Caco-2 (cell line): ENCODE measurements around the gene THAP3. TPM values are rescaled to one million over a fixed set of nuclear protein-coding genes. Genes with fewer than 3 reads are reported as not detected.

Source experiments
- BruUV-seq: library from RNA; stranded (reverse); fragments of 400-500 nt; replicated peaks from 2 replicates; lab custom pipeline; 2021; lab: Mats Ljungman, UMichigan
- CTCF ChIA-PET: fragments of 300-600 bp; sonication (Branson Sonifier 250); formaldehyde crosslinking; loops from one replicate; lab custom pipeline; 2022; ENCODE audit warnings: antibody characterized with exemption; lab: Charles Lee
- POLR2A ChIA-PET: fragments of 300-600 bp; sonication (Branson Sonifier 250); formaldehyde crosslinking; loops from one replicate; lab custom pipeline; 2022; ENCODE audit warnings: antibody characterized with exemption; lab: Charles Lee
- DNase-seq, 2 experiments: peaks; one replicate each; pipeline versions ENCODE4 v3.0.0 to v3.0.0-alpha.2; 2020 to 2022
- H3K27me3 ChIP-seq: replicated peaks from 2 replicates; pipeline ENCODE4 v1.6.0; 2011; ENCODE audit warnings: low read length; ENCODE audit not compliant: control insufficient read depth, insufficient read depth
- H3K36me3 ChIP-seq: 2 replicates; pipeline ENCODE4 v1.5.1; 2011; ENCODE audit warnings: low read length; ENCODE audit not compliant: control insufficient read depth, insufficient read depth
- H3K4me1 ChIP-seq: fragments of 250-450 bp; sonication (Bioruptor Pico); 2 replicates; pipeline ENCODE4 v1.5.1; 2020; ENCODE audit warnings: mild to moderate bottlenecking
- H3K4me3 ChIP-seq: 2 replicates; pipeline ENCODE4 v1.5.1; 2011; ENCODE audit warnings: low read depth, mild to moderate bottlenecking, control low read depth, low read length
- H3K9me3 ChIP-seq: fragments of 250-450 bp; sonication (Bioruptor Pico); 2 replicates; pipeline ENCODE4 v1.5.1; 2020; ENCODE audit warnings: mild to moderate bottlenecking, moderate library complexity
- H3K27ac Mint-ChIP-seq: one replicate; pipeline ENCODE4 v1.8.0; 2022; ENCODE audit warnings: mixed read lengths; ENCODE audit not compliant: unreplicated experiment
- H3K27me3 Mint-ChIP-seq: one replicate; pipeline ENCODE4 v1.8.0; 2022; ENCODE audit warnings: mixed read lengths; ENCODE audit not compliant: insufficient read depth, unreplicated experiment
- H3K36me3 Mint-ChIP-seq: one replicate; pipeline ENCODE4 v1.8.0; 2022; ENCODE audit warnings: mild to moderate bottlenecking, mixed read lengths; ENCODE audit not compliant: insufficient read depth, unreplicated experiment
- H3K4me1 Mint-ChIP-seq: one replicate; pipeline ENCODE4 v1.8.0; 2022; ENCODE audit warnings: low read depth, mixed read lengths; ENCODE audit not compliant: unreplicated experiment
- H3K4me3 Mint-ChIP-seq: one replicate; pipeline ENCODE4 v1.8.0; 2022; ENCODE audit warnings: mild to moderate bottlenecking, moderate library complexity, mixed read lengths; ENCODE audit not compliant: unreplicated experiment
- H3K9me3 Mint-ChIP-seq: one replicate; pipeline ENCODE4 v1.8.0; 2022; ENCODE audit warnings: mixed read lengths; ENCODE audit not compliant: unreplicated experiment
- intact Hi-C: fragments of 100-400 bp; cut with micrococcal nuclease; formaldehyde crosslinking; loops from one replicate; pipeline ENCODE4 v1.10.0; 2022; ENCODE audit not compliant: unreplicated experiment
- total RNA-seq: library from RNA; stranded (reverse); gene quantifications from 2 replicates; pipeline ENCODE4 v1.2.3, GENCODE V29; 2022
- TF ChIP-seq, protein P1 (sequence below), 2 experiments: fragments of 200-600 bp in 1 of 2; IDR thresholded peaks; 1 replicate in 1 of 2; 2 replicates in 1 of 2; pipeline versions ENCODE4 v1.5.1 to v1.8.0; 2011 to 2022; ENCODE audit warnings: antibody characterized with exemption in 1 of 2, control low read depth in 1 of 2, inconsistent platforms in 1 of 2, low read depth in 1 of 2, low read length in 1 of 2, mild to moderate bottlenecking in 1 of 2, moderate library complexity in 1 of 2; ENCODE audit not compliant: insufficient read depth in 1 of 2, severe bottlenecking in 1 of 2, unreplicated experiment in 1 of 2

Gene THAP3
- total RNA-seq, 1 experiment from 2014 or later, result 13.5 TPM

DNA sequence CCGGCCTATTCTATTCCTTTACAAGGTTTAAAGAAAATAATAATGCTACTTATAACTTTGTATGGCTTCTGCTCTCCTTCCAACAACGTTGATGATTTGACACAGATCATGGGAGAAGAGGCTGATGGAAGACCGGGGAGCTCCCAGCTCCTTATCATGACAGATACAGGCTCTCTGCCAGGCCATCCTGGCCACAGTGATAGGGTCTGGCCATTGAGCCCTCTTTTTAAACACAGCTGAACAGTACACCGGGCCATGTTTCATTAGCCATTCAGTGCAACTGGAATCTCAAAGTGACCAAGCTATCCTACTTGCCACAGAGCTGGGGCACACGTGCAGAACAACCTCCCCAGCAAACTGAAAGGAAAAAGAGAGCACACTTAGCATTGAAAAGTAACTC is 42.0 kb downstream of the THAP3 start:
- ChIA-PET CTCF (no interaction called here), POLR2A (no interaction called here)
- Mint-ChIP-seq H3K9me3 (no peaks in the 10 kb centered on the region), H3K36me3 (peaks cover 25% of the 10 kb centered on the region), H3K27me3 (no peaks in the 10 kb centered on the region), H3K27ac (no peak overlapping the region), H3K4me1 (no peaks in the 10 kb centered on the region), H3K4me3 (no peak overlapping the region)
- Histone ChIP-seq H3K4me1 (no peaks in the 10 kb centered on the region), H3K4me3 (no peak overlapping the region), H3K9me3 (no peaks in the 10 kb centered on the region), H3K27me3 (no peaks in the 10 kb centered on the region), H3K36me3 (no peaks in the 10 kb centered on the region; the same call in 1 of the 2 replicates)
- TF ChIP-seq, protein P1, sequence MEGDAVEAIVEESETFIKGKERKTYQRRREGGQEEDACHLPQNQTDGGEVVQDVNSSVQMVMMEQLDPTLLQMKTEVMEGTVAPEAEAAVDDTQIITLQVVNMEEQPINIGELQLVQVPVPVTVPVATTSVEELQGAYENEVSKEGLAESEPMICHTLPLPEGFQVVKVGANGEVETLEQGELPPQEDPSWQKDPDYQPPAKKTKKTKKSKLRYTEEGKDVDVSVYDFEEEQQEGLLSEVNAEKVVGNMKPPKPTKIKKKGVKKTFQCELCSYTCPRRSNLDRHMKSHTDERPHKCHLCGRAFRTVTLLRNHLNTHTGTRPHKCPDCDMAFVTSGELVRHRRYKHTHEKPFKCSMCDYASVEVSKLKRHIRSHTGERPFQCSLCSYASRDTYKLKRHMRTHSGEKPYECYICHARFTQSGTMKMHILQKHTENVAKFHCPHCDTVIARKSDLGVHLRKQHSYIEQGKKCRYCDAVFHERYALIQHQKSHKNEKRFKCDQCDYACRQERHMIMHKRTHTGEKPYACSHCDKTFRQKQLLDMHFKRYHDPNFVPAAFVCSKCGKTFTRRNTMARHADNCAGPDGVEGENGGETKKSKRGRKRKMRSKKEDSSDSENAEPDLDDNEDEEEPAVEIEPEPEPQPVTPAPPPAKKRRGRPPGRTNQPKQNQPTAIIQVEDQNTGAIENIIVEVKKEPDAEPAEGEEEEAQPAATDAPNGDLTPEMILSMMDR (IDR thresholded peaks at IDR 0.05; ENCODE audit: insufficient read depth in 1 of 2, low read depth in 1 of 2, low read length in 1 of 2, severe bottlenecking in 1 of 2, unreplicated experiment in 1 of 2), result no peak
- BruUV-seq, result no TSS peak
- DNase-seq, result no peak
- intact Hi-C loops, result no loop called here

DNA sequence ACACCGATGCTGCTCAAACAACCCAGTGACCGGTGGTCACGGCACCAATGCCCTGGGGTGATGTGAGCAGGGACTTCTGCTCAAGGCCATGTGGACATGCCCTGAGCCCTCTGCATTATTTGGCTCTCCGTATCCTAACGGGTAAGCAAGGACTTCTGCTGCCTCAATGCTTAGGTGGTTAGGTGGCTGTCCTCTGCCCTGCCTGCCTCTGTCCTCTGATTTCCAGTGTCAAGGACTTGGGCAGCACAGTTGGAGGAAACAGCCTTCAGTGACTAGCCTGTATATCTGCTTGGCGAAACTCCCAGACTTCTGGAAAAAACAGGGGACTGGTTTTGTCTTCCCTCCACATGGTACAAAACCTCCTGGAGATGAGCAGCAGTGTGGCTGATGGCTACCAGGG is 42.5 kb downstream of the THAP3 start:
- intact Hi-C loops, result no loop called here
- Mint-ChIP-seq H3K4me3 (no peak overlapping the region), H3K27me3 (no peaks in the 10 kb centered on the region), H3K36me3 (peaks cover 29% of the 10 kb centered on the region), H3K9me3 (no peaks in the 10 kb centered on the region), H3K4me1 (no peaks in the 10 kb centered on the region), H3K27ac (no peak overlapping the region)
- Histone ChIP-seq H3K4me1 (no peaks in the 10 kb centered on the region), H3K27me3 (no peaks in the 10 kb centered on the region), H3K36me3 (no peaks in the 10 kb centered on the region; the same call in 1 of the 2 replicates), H3K9me3 (no peaks in the 10 kb centered on the region), H3K4me3 (no peak overlapping the region)
- CTCF ChIA-PET, result no interaction called here
- POLR2A ChIA-PET, result no interaction called here
- TF ChIP-seq, protein P1 (IDR thresholded peaks at IDR 0.05; ENCODE audit: insufficient read depth in 1 of 2, low read depth in 1 of 2, low read length in 1 of 2, severe bottlenecking in 1 of 2, unreplicated experiment in 1 of 2), result no peak
- DNase-seq, result no peak
- no TSS peak for BruUV-seq

DNA sequence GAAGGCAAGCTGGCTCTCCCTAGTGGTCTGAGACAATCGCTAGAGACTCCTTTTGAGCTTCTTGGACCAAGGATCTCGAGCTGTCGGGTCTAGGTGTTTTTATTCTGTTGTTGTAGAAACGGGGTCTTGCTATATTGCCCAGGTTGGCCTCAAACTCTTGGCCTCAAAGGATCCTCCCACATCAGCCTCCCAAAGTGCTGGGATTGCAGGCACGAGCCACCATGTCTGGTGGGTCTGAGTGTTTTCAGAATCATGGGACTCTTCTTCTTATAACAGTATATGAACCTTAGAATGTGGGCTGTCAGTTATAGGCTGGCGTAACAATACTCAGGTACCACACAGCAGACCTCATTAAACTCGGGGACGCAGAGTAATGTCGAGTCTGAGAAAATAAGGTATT is 43.8 kb downstream of the THAP3 start:
- TF ChIP-seq, protein P1 (IDR thresholded peaks at IDR 0.05; ENCODE audit: insufficient read depth in 1 of 2, low read depth in 1 of 2, low read length in 1 of 2, severe bottlenecking in 1 of 2, unreplicated experiment in 1 of 2), result no peak
- Histone ChIP-seq H3K27me3 (no peaks in the 10 kb centered on the region), H3K36me3 (no peaks in the 10 kb centered on the region; the same call in 1 of the 2 replicates), H3K4me3 (no peak overlapping the region), H3K9me3 (no peaks in the 10 kb centered on the region), H3K4me1 (no peaks in the 10 kb centered on the region)
- BruUV-seq, result no TSS peak
- POLR2A ChIA-PET, result no interaction called here
- no peak overlapping the region for H3K4me3 Mint-ChIP-seq
- no peak overlapping the region for H3K27ac Mint-ChIP-seq
- DNase-seq, result no peak
- CTCF ChIA-PET, result no interaction called here
- H3K4me1 Mint-ChIP-seq, result no peaks in the 10 kb centered on the region
- no peaks in the 10 kb centered on the region for H3K9me3 Mint-ChIP-seq
- no peaks in the 10 kb centered on the region for H3K27me3 Mint-ChIP-seq
- peaks cover 38% of the 10 kb centered on the region for H3K36me3 Mint-ChIP-seq
- intact Hi-C loops, result no loop called here
